ENCODE measurements around the gene RNF169. TPM values are rescaled to one million over a fixed set of nuclear protein-coding genes. Genes with fewer than 3 reads are reported as not detected.

The RNF169 gene
- total and polyA plus RNA-seq, 4 donors = 4.4 to 34.8 (median 12.7) TPM

- Histone ChIP-seq H3K4me1 (ENCODE audit: control insufficient read depth in 5 of 5, insufficient read depth in 5 of 5, low read length in 5 of 5) (peaks cover 14 to 26% (median 22%) of the 10 kb centered on the region in 5 donors), H3K36me3 (ENCODE audit: control insufficient read depth in 4 of 4, insufficient read depth in 4 of 4, low read length in 4 of 4) (no peaks in the 10 kb centered on the region), H3K9ac (ENCODE audit: insufficient read depth in 1 of 2, low read length in 2 of 2) (peak overlapping the region in 1 of 2 donors; percentile 47), H3K9me3 (ENCODE audit: control insufficient read depth in 4 of 4, insufficient read depth in 3 of 4, low read length in 3 of 4) (no peaks in the 10 kb centered on the region), H3K4me3 (no peak overlapping the region), H3K27ac (ENCODE audit: low read depth in 1 of 2, low read length in 1 of 2) (no peak overlapping the region), H3K27me3 (ENCODE audit: control insufficient read depth in 3 of 3, insufficient read depth in 3 of 3, low read length in 2 of 3) (no peaks in the 10 kb centered on the region)
- 81 to 87% methylated on average over 2 of the region's 2 CpGs for WGBS, 2 donors
- no peak for TF ChIP-seq CTCF (IDR thresholded peaks at IDR 0.05; ENCODE audit: control extremely low read depth, extremely low read depth)
- ATAC-seq (ENCODE audit: insufficient read depth, low FRiP score) (no peak), DNase-seq (peak in 1 of 3 donors; percentile 13)
Measured at GRCh38 chr11:74751303-74751702, 2.7 kb downstream of the RNF169 start.

- peak overlapping the region in 1 of 2 donors; percentile 49 for H3K9ac ChIP-seq (ENCODE audit: insufficient read depth in 1 of 2, low read length in 2 of 2)
Measured at GRCh38 chr11:74754507-74755252, 6.0 kb downstream of the RNF169 start.

GRCh38 chr11:74755395-74755995, 6.8 kb downstream of the RNF169 start:
- Histone ChIP-seq H3K27ac (ENCODE audit: low read depth in 1 of 2, low read length in 1 of 2) (peak overlapping the region in 1 of 2 donors; percentile 17), H3K27me3 (ENCODE audit: control insufficient read depth in 3 of 3, insufficient read depth in 3 of 3, low read length in 2 of 3) (no peaks in the 10 kb centered on the region), H3K36me3 (ENCODE audit: control insufficient read depth in 4 of 4, insufficient read depth in 4 of 4, low read length in 4 of 4) (no peaks in the 10 kb centered on the region), H3K4me3 (no peak overlapping the region), H3K9me3 (ENCODE audit: control insufficient read depth in 4 of 4, insufficient read depth in 3 of 4, low read length in 3 of 4) (no peaks in the 10 kb centered on the region), H3K4me1 (ENCODE audit: control insufficient read depth in 5 of 5, insufficient read depth in 5 of 5, low read length in 5 of 5) (peaks cover 4 to 15% (median 8%) of the 10 kb centered on the region in 5 donors), H3K9ac (ENCODE audit: insufficient read depth in 1 of 2, low read length in 2 of 2) (no peak overlapping the region)
- no peak for TF ChIP-seq CTCF (IDR thresholded peaks at IDR 0.05; ENCODE audit: control extremely low read depth, extremely low read depth)
- no peak for ATAC-seq (ENCODE audit: insufficient read depth, low FRiP score)
- DNase-seq = no peak
- 31 to 58% methylated on average over 1 of the region's 1 CpG for WGBS, 2 donors

More at GRCh38 chr11:74754507-74755252, 6.0 kb downstream of the RNF169 start:
- no peak for TF ChIP-seq CTCF (IDR thresholded peaks at IDR 0.05; ENCODE audit: control extremely low read depth, extremely low read depth)
- Histone ChIP-seq H3K36me3 (ENCODE audit: control insufficient read depth in 4 of 4, insufficient read depth in 4 of 4, low read length in 4 of 4) (no peaks in the 10 kb centered on the region), H3K4me1 (ENCODE audit: control insufficient read depth in 5 of 5, insufficient read depth in 5 of 5, low read length in 5 of 5) (peaks cover 8 to 19% (median 13%) of the 10 kb centered on the region in 5 donors), H3K27ac (ENCODE audit: low read depth in 1 of 2, low read length in 1 of 2) (no peak overlapping the region), H3K9me3 (ENCODE audit: control insufficient read depth in 4 of 4, insufficient read depth in 3 of 4, low read length in 3 of 4) (no peaks in the 10 kb centered on the region), H3K4me3 (no peak overlapping the region), H3K27me3 (ENCODE audit: control insufficient read depth in 3 of 3, insufficient read depth in 3 of 3, low read length in 2 of 3) (no peaks in the 10 kb centered on the region)
- ATAC-seq (ENCODE audit: insufficient read depth, low FRiP score) = peak; percentile 84
- 74 to 83% methylated on average over 15 of the region's 15 CpGs for WGBS, 2 donors
- peak in 1 of 3 donors; percentile 12 for DNase-seq
